Neural progenitor cell (in vitro differentiated cells): ENCODE data around the gene PSD. TPM values are rescaled to one million over a fixed set of nuclear protein-coding genes. Genes with fewer than 3 reads are reported as not detected.

Experiments used
- DNase-seq: peaks from one replicate; pipeline ENCODE4 v3.0.0-alpha.2; 2016; ENCODE audit warnings: low spot score
- H2AFZ ChIP-seq: fragments of 200-600 bp; sonication (generic); replicated peaks from 2 replicates; pipeline ENCODE4 v1.6.1; 2016; ENCODE audit warnings: antibody characterized with exemption
- H3F3A ChIP-seq: fragments of 200-600 bp; sonication (generic); 2 replicates; pipeline ENCODE4 v1.6.1; 2016; ENCODE audit warnings: antibody characterized with exemption, low read depth
- H3K27ac ChIP-seq: fragments of 200-600 bp; sonication (generic); 2 replicates; pipeline ENCODE4 v1.5.1; 2016; ENCODE audit warnings: mild to moderate bottlenecking
- H3K27me3 ChIP-seq: fragments of 200-600 bp; sonication (generic); 2 replicates; pipeline ENCODE4 v1.6.1; 2016; ENCODE audit warnings: mild to moderate bottlenecking, moderate library complexity
- H3K36me3 ChIP-seq: fragments of 200-600 bp; sonication (generic); 2 replicates; pipeline ENCODE4 v1.5.1; 2016
- H3K4me1 ChIP-seq: fragments of 200-600 bp; sonication (generic); 2 replicates; pipeline ENCODE4 v1.6.1; 2016; ENCODE audit warnings: mixed run types
- H3K4me2 ChIP-seq: fragments of 200-600 bp; sonication (generic); 2 replicates; pipeline ENCODE4 v1.6.1; 2016
- H3K4me3 ChIP-seq: fragments of 200-600 bp; sonication (generic); 2 replicates; pipeline ENCODE4 v1.5.1; 2016
- H3K79me2 ChIP-seq: fragments of 200-600 bp; sonication (generic); 2 replicates; pipeline ENCODE4 v1.6.1; 2016; ENCODE audit warnings: low read depth
- H3K9ac ChIP-seq: fragments of 200-600 bp; sonication (generic); 2 replicates; pipeline ENCODE4 v1.6.1; 2016
- H3K9me3 ChIP-seq: fragments of 200-600 bp; sonication (generic); 2 replicates; pipeline ENCODE4 v1.5.1; 2016; ENCODE audit warnings: low read depth
- H4K20me1 ChIP-seq: fragments of 200-600 bp; sonication (generic); 2 replicates; pipeline ENCODE4 v1.6.1; 2016; ENCODE audit warnings: low read depth
- H3K27ac Mint-ChIP-seq: 3 replicates; pipeline ENCODE4 v1.8.0; 2021; ENCODE audit warnings: mixed read lengths
- H3K27me3 Mint-ChIP-seq: 2 replicates; pipeline ENCODE4 v1.8.0; 2022; ENCODE audit warnings: low read depth, mild to moderate bottlenecking, inconsistent platforms, moderate library complexity, mixed read lengths; ENCODE audit not compliant: insufficient read depth
- H3K36me3 Mint-ChIP-seq: 3 replicates; pipeline ENCODE4 v1.8.0; 2021; ENCODE audit warnings: mixed read lengths
- H3K4me1 Mint-ChIP-seq: 3 replicates; pipeline ENCODE4 v1.8.0; 2021; ENCODE audit warnings: mixed read lengths
- H3K4me3 Mint-ChIP-seq: 3 replicates; pipeline ENCODE4 v1.8.0; 2021; ENCODE audit warnings: mild to moderate bottlenecking, moderate library complexity, mixed read lengths
- H3K9me3 Mint-ChIP-seq: 3 replicates; pipeline ENCODE4 v1.8.0; 2020; ENCODE audit warnings: mixed read lengths
- CTCF ChIP-seq: fragments of 200-600 bp; sonication (generic); IDR thresholded peaks from 2 replicates; pipeline ENCODE4 v1.5.1; 2017; ENCODE audit warnings: antibody characterized with exemption, mild to moderate bottlenecking
- EZH2 ChIP-seq: fragments of 200-600 bp; sonication (generic); IDR thresholded peaks from 2 replicates; pipeline ENCODE4 v1.6.1; 2017; ENCODE audit warnings: antibody characterized with exemption, mild to moderate bottlenecking, moderate library complexity
- EZH2phosphoT487 ChIP-seq: fragments of 200-600 bp; sonication (generic); IDR thresholded peaks from 2 replicates; pipeline ENCODE4 v1.6.1; 2017; ENCODE audit warnings: antibody characterized with exemption
- total RNA-seq: library from RNA; depleted of rRNA; stranded (reverse); fragments of >200 nt; gene quantifications from 2 replicates; pipeline ENCODE4 v1.2.3, GENCODE V29; 2015; ENCODE audit warnings: low replicate concordance

Gene PSD
- total RNA-seq, 1 donor from 2014 or later: 0.09 TPM

GRCh38 chr10:102413806-102414561 is 4.6 kb downstream of the PSD start:
- no peak overlapping the region for H3K4me3 ChIP-seq
- H2AFZ ChIP-seq: no peak overlapping the region
- no peaks in the 10 kb centered on the region for H3K36me3 ChIP-seq
- Mint-ChIP-seq H3K27ac (peak overlapping the region; percentile 92), H3K9me3 (no peaks in the 10 kb centered on the region), H3K36me3 (no peaks in the 10 kb centered on the region), H3K27me3 (peaks cover 34% of the 10 kb centered on the region), H3K4me1 (peaks cover 82% of the 10 kb centered on the region), H3K4me3 (peak overlapping the region; percentile 41)
- peak; percentile 70 for DNase-seq
- peaks cover 18% of the 10 kb centered on the region for H4K20me1 ChIP-seq
- no peak for TF ChIP-seq EZH2
- TF ChIP-seq CTCF: no peak
- TF ChIP-seq EZH2phosphoT487: no peak
- H3K27me3 ChIP-seq: peaks cover 52% of the 10 kb centered on the region
- H3K9ac ChIP-seq: no peak overlapping the region
- no peak overlapping the region for H3K27ac ChIP-seq
- peak overlapping the region; percentile 55 for H3K4me2 ChIP-seq
- no peaks in the 10 kb centered on the region for H3K9me3 ChIP-seq
- H3K4me1 ChIP-seq: peaks cover 45% of the 10 kb centered on the region
- H3K79me2 ChIP-seq: no peaks in the 10 kb centered on the region
- peaks cover 43% of the 10 kb centered on the region for H3F3A ChIP-seq

GRCh38 chr10:102413053-102413705 is 5.4 kb downstream of the PSD start:
- DNase-seq: peak; percentile 88
- no peaks in the 10 kb centered on the region for H3K9me3 Mint-ChIP-seq
- no peak overlapping the region for H3K4me3 ChIP-seq
- peak overlapping the region; percentile 90 for H3K27ac Mint-ChIP-seq
- no peaks in the 10 kb centered on the region for H3K9me3 ChIP-seq
- H3K27me3 ChIP-seq: peaks cover 60% of the 10 kb centered on the region
- H3K4me3 Mint-ChIP-seq: peak overlapping the region; percentile 78
- no peak overlapping the region for H3K9ac ChIP-seq
- H3K4me1 ChIP-seq: peaks cover 39% of the 10 kb centered on the region
- H3F3A ChIP-seq: peaks cover 36% of the 10 kb centered on the region
- peaks cover 80% of the 10 kb centered on the region for H3K4me1 Mint-ChIP-seq
- H4K20me1 ChIP-seq: peaks cover 18% of the 10 kb centered on the region
- no peaks in the 10 kb centered on the region for H3K36me3 ChIP-seq
- H2AFZ ChIP-seq: no peak overlapping the region
- H3K79me2 ChIP-seq: no peaks in the 10 kb centered on the region
- no peaks in the 10 kb centered on the region for H3K36me3 Mint-ChIP-seq
- H3K27me3 Mint-ChIP-seq: peaks cover 36% of the 10 kb centered on the region
- H3K4me2 ChIP-seq: peak overlapping the region; percentile 55
- TF ChIP-seq CTCF: no peak
- no peak for TF ChIP-seq EZH2
- no peak for TF ChIP-seq EZH2phosphoT487
- H3K27ac ChIP-seq: no peak overlapping the region

- Mint-ChIP-seq H3K4me3 (peak overlapping the region; percentile 48), H3K36me3 (no peaks in the 10 kb centered on the region), H3K27ac (peak overlapping the region; percentile 97), H3K27me3 (peaks cover 35% of the 10 kb centered on the region), H3K4me1 (peaks cover 75% of the 10 kb centered on the region), H3K9me3 (no peaks in the 10 kb centered on the region)
- Histone ChIP-seq H3K36me3 (no peaks in the 10 kb centered on the region), H2AFZ (no peak overlapping the region), H3K9ac (no peak overlapping the region), H4K20me1 (peaks cover 26% of the 10 kb centered on the region), H3K4me2 (peak overlapping the region; percentile 55), H3K9me3 (no peaks in the 10 kb centered on the region), H3F3A (peaks cover 35% of the 10 kb centered on the region), H3K27ac (no peak overlapping the region), H3K4me1 (peaks cover 38% of the 10 kb centered on the region), H3K4me3 (no peak overlapping the region), H3K27me3 (peaks cover 60% of the 10 kb centered on the region), H3K79me2 (no peaks in the 10 kb centered on the region)
- TF ChIP-seq EZH2phosphoT487 (no peak), EZH2 (no peak), CTCF (no peak)
- DNase-seq: no peak
Measured at GRCh38 chr10:102412293-102412692, 6.3 kb downstream of the PSD start.
